Esophagus squamous epithelium (tissue), 4 donors: ENCODE data around the gene HARBI1.

ENCODE experiments used
- POLR2A ChIP-seq, 4 donors: fragments of 450-650 bp; IDR thresholded peaks; one replicate each; pipeline ENCODE4 v1.6.1; 2017; ENCODE audit warnings: antibody characterized with exemption in 4 of 4, mild to moderate bottlenecking in 4 of 4, moderate library complexity in 3 of 4
- TF ChIP-seq, protein P1 (sequence below), 6 experiments: fragments of 450-650 bp in 4 of 6; fragments of 200-600 bp in 2 of 6; sonication (generic) in 2 of 6; IDR thresholded peaks; one replicate each; pipeline ENCODE4 v1.5.1; 2016 to 2019; ENCODE audit warnings: antibody characterized with exemption in 6 of 6, mild to moderate bottlenecking in 4 of 6, moderate library complexity in 4 of 6

DNA sequence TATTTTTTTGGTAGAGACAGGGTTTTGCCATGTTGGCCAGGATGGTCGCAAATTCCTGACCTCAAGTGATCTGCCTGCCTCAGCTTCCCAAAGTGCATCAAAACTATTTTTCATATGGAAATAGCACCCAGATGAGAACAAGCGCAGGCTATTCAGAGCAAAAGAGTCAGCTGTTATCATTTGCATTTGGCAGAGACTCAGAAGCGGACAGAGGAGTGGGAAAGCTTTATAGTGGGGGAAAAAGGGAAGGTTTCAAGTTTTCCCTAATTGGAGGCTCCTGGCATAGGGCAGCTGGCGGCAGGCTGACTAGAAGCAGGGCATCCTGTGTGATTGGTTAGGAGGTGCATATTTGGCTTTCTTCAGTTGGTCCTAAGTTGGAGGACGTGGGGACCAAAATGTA, 20.5 kb upstream of the HARBI1 start:
- TF ChIP-seq, protein P1, sequence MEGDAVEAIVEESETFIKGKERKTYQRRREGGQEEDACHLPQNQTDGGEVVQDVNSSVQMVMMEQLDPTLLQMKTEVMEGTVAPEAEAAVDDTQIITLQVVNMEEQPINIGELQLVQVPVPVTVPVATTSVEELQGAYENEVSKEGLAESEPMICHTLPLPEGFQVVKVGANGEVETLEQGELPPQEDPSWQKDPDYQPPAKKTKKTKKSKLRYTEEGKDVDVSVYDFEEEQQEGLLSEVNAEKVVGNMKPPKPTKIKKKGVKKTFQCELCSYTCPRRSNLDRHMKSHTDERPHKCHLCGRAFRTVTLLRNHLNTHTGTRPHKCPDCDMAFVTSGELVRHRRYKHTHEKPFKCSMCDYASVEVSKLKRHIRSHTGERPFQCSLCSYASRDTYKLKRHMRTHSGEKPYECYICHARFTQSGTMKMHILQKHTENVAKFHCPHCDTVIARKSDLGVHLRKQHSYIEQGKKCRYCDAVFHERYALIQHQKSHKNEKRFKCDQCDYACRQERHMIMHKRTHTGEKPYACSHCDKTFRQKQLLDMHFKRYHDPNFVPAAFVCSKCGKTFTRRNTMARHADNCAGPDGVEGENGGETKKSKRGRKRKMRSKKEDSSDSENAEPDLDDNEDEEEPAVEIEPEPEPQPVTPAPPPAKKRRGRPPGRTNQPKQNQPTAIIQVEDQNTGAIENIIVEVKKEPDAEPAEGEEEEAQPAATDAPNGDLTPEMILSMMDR (IDR thresholded peaks at IDR 0.05) = no peak
- no peak for TF ChIP-seq POLR2A (IDR thresholded peaks at IDR 0.05)
